ENCODE results near the gene TEX51.

The TEX51 gene

GRCh38 chr2:126940331-126940730 lies 41.6 kb downstream of the TEX51 start:
- CTCF ChIA-PET = no interaction called here
- TF ChIP-seq ZNF221 (tag by site-specific recombination; IDR thresholded peaks at IDR 0.05; ENCODE audit: borderline replicate concordance) (no peak), ZSCAN23 (tag by site-specific recombination; IDR thresholded peaks at IDR 0.05) (no peak)
- H3K4me3 ChIP-seq (ENCODE audit: low read depth, low read length) = no peak overlapping the region

GRCh38 chr2:126942427-126943203 lies 43.9 kb downstream of the TEX51 start:
- CTCF ChIA-PET = interaction anchor here (0.6 kb wide), 1 partner anchor 460 kb away, joined by 3 read pairs; no protein-coding TSS in a partner anchor
- Histone ChIP-seq H3K9me3 (ENCODE audit: control insufficient read depth, insufficient read depth, low read depth, low read length) (no peaks in the 10 kb centered on the region), H3K27ac (ENCODE audit: extremely low read depth, low read depth, low read length) (no peak overlapping the region), H3K4me3 (ENCODE audit: low read depth, low read length) (no peak overlapping the region), H3K36me3 (ENCODE audit: control insufficient read depth in 2 of 2, insufficient read depth in 1 of 2, low read length in 2 of 2) (no peaks in the 10 kb centered on the region), H3K4me1 (ENCODE audit: control insufficient read depth, insufficient read depth, low read length) (no peaks in the 10 kb centered on the region)
- POLR2A ChIA-PET = no interaction called here
- no peak for TF ChIP-seq OSR2 (tag by site-specific recombination; IDR thresholded peaks at IDR 0.05)
- TF ChIP-seq ZNF174 (tag by site-specific recombination; IDR thresholded peaks at IDR 0.05) = no peak
- TF ChIP-seq ZNF133 (tag by site-specific recombination; IDR thresholded peaks at IDR 0.05) = no peak
- TF ChIP-seq ZBTB17 (tag by site-specific recombination; IDR thresholded peaks at IDR 0.05) = no peak
- TF ChIP-seq ZNF391 (tag by site-specific recombination; IDR thresholded peaks at IDR 0.05; ENCODE audit: borderline replicate concordance, low read depth) = no peak
- no peak for TF ChIP-seq ZNF175 (tag by site-specific recombination; IDR thresholded peaks at IDR 0.05)
- no peak for TF ChIP-seq ZNF404 (tag by site-specific recombination; IDR thresholded peaks at IDR 0.05)
- no peak for TF ChIP-seq ZBTB10 (tag by site-specific recombination; IDR thresholded peaks at IDR 0.05)
- TF ChIP-seq ZNF223 (tag by site-specific recombination; IDR thresholded peaks at IDR 0.05) = no peak
- no peak for TF ChIP-seq ZNF302 (tag by site-specific recombination; IDR thresholded peaks at IDR 0.05; ENCODE audit: low read depth)
- TF ChIP-seq ZNF341 (tag by site-specific recombination; IDR thresholded peaks at IDR 0.05; ENCODE audit: low read depth) = no peak
- TF ChIP-seq ZBTB44 (tag by site-specific recombination; IDR thresholded peaks at IDR 0.05) = no peak
- no peak for TF ChIP-seq ZNF791 (tag by site-specific recombination; IDR thresholded peaks at IDR 0.05)
- TF ChIP-seq KLF1 (tag by site-specific recombination; IDR thresholded peaks at IDR 0.05) = no peak
- no peak for TF ChIP-seq ZBTB7A (tag by site-specific recombination; IDR thresholded peaks at IDR 0.05; ENCODE audit: low read depth)
- no peak for TF ChIP-seq ZNF311 (tag by site-specific recombination; IDR thresholded peaks at IDR 0.05; ENCODE audit: borderline replicate concordance)
- no peak for TF ChIP-seq REPIN1 (tag by site-specific recombination; IDR thresholded peaks at IDR 0.05; ENCODE audit: low read depth)
- TF ChIP-seq ZNF677 (tag by site-specific recombination; IDR thresholded peaks at IDR 0.05) = no peak
- TF ChIP-seq ZNF140 (tag by site-specific recombination; IDR thresholded peaks at IDR 0.05) = no peak
- no peak for TF ChIP-seq ZNF645 (tag by site-specific recombination; IDR thresholded peaks at IDR 0.05)

More at GRCh38 chr2:126940331-126940730, 41.6 kb downstream of the TEX51 start:
- Histone ChIP-seq H3K9me3 (ENCODE audit: control insufficient read depth, insufficient read depth, low read depth, low read length) (no peaks in the 10 kb centered on the region), H3K27ac (ENCODE audit: extremely low read depth, low read depth, low read length) (no peak overlapping the region), H3K4me1 (ENCODE audit: control insufficient read depth, insufficient read depth, low read length) (no peaks in the 10 kb centered on the region), H3K36me3 (ENCODE audit: control insufficient read depth in 2 of 2, insufficient read depth in 1 of 2, low read length in 2 of 2) (no peaks in the 10 kb centered on the region)
- POLR2A ChIA-PET = no interaction called here

All from HEK293 (cell line).